ENCODE data around the gene GCSAML.
"Not testable (repeated sequence)": the region's sequence is repeated elsewhere in the genome, so short reads cannot be mapped to it uniquely, and the experiment has no call there.

GCSAML gene

GRCh38 chr1:247548769-247549182, at the start of gene GCSAML:
Gene GCSAML (plus strand): TSS chr1:247549134. CDS start chr1:247549192, 58 bp downstream.
- DNase-seq (ENCODE audit: low read depth) = no peak

- DNase-seq (ENCODE audit: low read depth) = no peak
Measured at GRCh38 chr1:247500865-247501264, 48.1 kb upstream of the GCSAML start.

GRCh38 chr1:247506831-247507230, 42.1 kb upstream of the GCSAML start:
- no peak for DNase-seq (ENCODE audit: low read depth)

GRCh38 chr1:247517795-247518612, 30.9 kb upstream of the GCSAML start:
- no peak for DNase-seq (ENCODE audit: low read depth)

- DNase-seq (ENCODE audit: low read depth) = no peak
Measured at GRCh38 chr1:247518613-247518891, 30.4 kb upstream of the GCSAML start.

GRCh38 chr1:247521886-247522285, 27.0 kb upstream of the GCSAML start:
- not testable (repeated sequence) for DNase-seq (ENCODE audit: low read depth)

- no peak for DNase-seq (ENCODE audit: low read depth)
Measured at GRCh38 chr1:247528812-247529474, 20.0 kb upstream of the GCSAML start.

GRCh38 chr1:247529771-247530355, 19.1 kb upstream of the GCSAML start:
- no peak for DNase-seq (ENCODE audit: low read depth)

GRCh38 chr1:247530785-247531184, 18.1 kb upstream of the GCSAML start:
- no peak for DNase-seq (ENCODE audit: low read depth)

- DNase-seq (ENCODE audit: low read depth) = no peak
Measured at GRCh38 chr1:247531937-247532336, 17.0 kb upstream of the GCSAML start.

- DNase-seq (ENCODE audit: low read depth) = no peak
Measured at GRCh38 chr1:247535402-247535801, 13.5 kb upstream of the GCSAML start.

GRCh38 chr1:247536340-247536739, 12.6 kb upstream of the GCSAML start, which contains the start of gene OR2C3:
Gene OR2C3 (minus strand): TSS chr1:247536440. CDS start chr1:247532511, 3,929 bp downstream.
- no peak for DNase-seq (ENCODE audit: low read depth)

- no peak for DNase-seq (ENCODE audit: low read depth)
Measured at GRCh38 chr1:247538561-247538960, 10.4 kb upstream of the GCSAML start.

- DNase-seq (ENCODE audit: low read depth) = no peak
Measured at GRCh38 chr1:247539215-247539614, 9.7 kb upstream of the GCSAML start.

- DNase-seq (ENCODE audit: low read depth) = no peak
Measured at GRCh38 chr1:247540581-247540980, 8.4 kb upstream of the GCSAML start.

- no peak for DNase-seq (ENCODE audit: low read depth)
Measured at GRCh38 chr1:247542811-247543210, 6.1 kb upstream of the GCSAML start.

- DNase-seq (ENCODE audit: low read depth) = no peak
Measured at GRCh38 chr1:247548092-247548491, 842 bp upstream of the GCSAML start.

GRCh38 chr1:247551721-247552120, 2.8 kb downstream of the GCSAML start:
- DNase-seq (ENCODE audit: low read depth) = no peak

GRCh38 chr1:247552231-247552630, 3.3 kb downstream of the GCSAML start:
- no peak for DNase-seq (ENCODE audit: low read depth)

GRCh38 chr1:247557926-247558674, 9.2 kb downstream of the GCSAML start:
- DNase-seq (ENCODE audit: low read depth) = no peak

- DNase-seq (ENCODE audit: low read depth) = no peak
Measured at GRCh38 chr1:247561711-247562110, 12.8 kb downstream of the GCSAML start.

- DNase-seq (ENCODE audit: low read depth) = no peak
Measured at GRCh38 chr1:247562198-247562597, 13.3 kb downstream of the GCSAML start.

All from activated T-helper 1 cell treated with Interleukin-2 at 50 U/mL for 16 hours (primary cell).